Cardiac fibroblast (primary cell): ENCODE results near the gene MRPS14.
A peak's percentile ranks its signal among the peaks of the same experiment; 100 is the strongest.

Source experiments
- DNase-seq, 2 donors: peaks; one replicate each; pipeline versions ENCODE4 v3.0.0 to v3.0.0-alpha.2; 2010; ENCODE audit warnings: low read depth in 2 of 2
- H3K4me3 ChIP-seq, 2 donors: replicated peaks in 1 of 2; 1 replicate in 1 of 2; 2 replicates in 1 of 2; pipeline ENCODE4 v1.5.1; 2011; ENCODE audit warnings: low read depth in 2 of 2, low read length in 2 of 2, mild to moderate bottlenecking in 2 of 2, moderate library complexity in 1 of 2
- CTCF ChIP-seq: IDR thresholded peaks from one replicate; pipeline ENCODE4 v1.5.1; 2011; ENCODE audit warnings: low read depth, mild to moderate bottlenecking, low read length, inconsistent platforms

Gene MRPS14

GRCh38 chr1:174988986-174989385, 34.2 kb downstream of the MRPS14 start:
- no peak overlapping the region for H3K4me3 ChIP-seq
- no peak for DNase-seq
- no peak for TF ChIP-seq CTCF

- TF ChIP-seq CTCF: no peak
- DNase-seq: no peak
- H3K4me3 ChIP-seq: no peak overlapping the region
Observed at GRCh38 chr1:174988539-174988938, 34.7 kb downstream of the MRPS14 start.

DNA sequence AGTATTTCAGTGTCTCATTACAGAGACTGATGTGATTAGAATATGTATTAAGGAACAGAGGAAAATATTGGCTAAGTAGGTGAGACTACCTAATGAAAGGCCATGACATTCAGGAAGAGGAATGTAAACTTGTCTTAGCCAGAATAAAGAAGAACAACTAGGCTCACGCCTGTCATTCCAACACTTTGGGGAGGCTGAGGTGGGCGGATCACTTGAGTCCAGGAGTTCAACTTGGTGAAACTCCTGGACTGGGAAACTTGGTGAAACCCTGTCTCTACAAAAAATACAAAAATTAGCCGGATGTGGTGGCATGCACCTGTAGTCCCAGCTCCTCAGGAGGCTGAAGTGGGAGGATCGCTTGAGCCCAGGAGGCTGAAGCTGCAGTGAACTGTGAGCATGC, 38.3 kb downstream of the MRPS14 start:
- H3K4me3 ChIP-seq: no peak overlapping the region
- no peak for TF ChIP-seq CTCF
- DNase-seq: no peak

DNA sequence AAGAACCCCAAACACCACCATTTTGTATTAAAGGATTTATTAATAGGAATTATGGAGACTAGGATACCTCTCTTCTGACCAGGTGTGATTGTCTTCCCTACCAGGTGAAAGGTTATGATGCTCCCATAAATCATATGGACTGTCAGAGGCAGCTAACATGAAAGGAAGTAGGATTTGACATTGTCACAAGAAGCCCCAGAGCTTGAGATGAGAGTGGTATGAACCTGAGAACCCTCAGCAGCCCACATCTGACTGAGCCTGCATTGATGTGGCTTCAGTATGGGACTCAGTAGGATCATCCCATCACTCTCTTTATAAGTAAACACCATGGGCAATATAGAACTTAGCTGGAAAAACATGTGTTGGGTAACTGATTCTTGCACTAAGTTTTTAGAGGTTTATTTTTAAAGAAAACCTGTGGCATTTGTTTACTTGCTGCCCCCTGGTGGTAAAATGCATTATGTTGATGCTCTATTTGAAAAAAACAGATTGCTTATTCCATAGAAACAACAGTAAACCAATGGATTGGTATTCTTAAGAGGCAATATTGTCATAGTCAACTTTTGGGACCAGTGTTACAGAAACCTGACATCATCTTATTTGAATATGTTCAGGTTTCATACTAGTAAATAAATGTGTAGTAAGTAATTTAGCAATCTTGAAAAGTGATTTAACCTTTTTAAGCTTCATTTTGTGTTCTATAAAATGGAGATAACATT, 40.1 kb downstream of the MRPS14 start:
- DNase-seq: peak; percentile 74 to 77
- H3K4me3 ChIP-seq: no peak overlapping the region
- peak; percentile 52 for TF ChIP-seq CTCF

DNA sequence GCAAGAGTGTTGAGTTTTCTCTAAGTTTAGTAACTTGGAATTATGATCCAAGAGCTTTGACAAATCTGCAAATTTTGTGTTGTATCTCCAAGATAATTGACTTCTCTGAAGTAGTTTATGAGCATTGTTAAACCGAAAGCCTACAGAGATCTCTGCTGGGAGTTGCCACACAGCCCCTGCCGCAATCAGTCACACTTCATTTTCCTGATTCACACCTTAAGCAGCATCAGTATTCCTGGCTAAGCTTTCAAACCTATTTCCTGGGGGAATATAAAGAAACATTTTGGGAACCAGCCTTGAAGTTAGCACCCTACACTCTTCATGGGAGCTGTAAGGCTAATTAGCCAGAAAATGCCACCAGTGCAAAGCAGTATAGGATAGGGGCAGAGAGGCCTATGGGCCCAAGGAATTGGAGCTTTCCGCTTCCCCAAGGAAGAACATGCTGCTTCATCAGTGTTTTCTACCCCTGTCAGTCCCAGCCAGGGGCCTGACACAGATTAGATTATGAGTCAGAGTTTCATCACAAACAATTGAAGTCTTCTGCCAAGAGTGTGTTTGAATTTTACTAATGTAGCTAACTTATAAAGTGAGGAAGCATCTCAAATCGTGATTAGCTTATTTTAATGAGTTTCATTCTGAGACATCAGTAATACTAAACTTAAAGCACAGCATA, 46.7 kb downstream of the MRPS14 start:
- no peak for TF ChIP-seq CTCF
- H3K4me3 ChIP-seq: no peak overlapping the region
- DNase-seq: peak; percentile 59 to 71

GRCh38 chr1:174975764-174976163, 47.5 kb downstream of the MRPS14 start:
- DNase-seq: no peak
- H3K4me3 ChIP-seq: no peak overlapping the region
- no peak for TF ChIP-seq CTCF
